Uterus (tissue), 2 donors: ENCODE data around the gene LCN10.

Experiments used
- CTCF ChIP-seq, 4 experiments: fragments of 200-600 bp in 2 of 4; fragments of 450-650 bp in 2 of 4; sonication (generic) in 2 of 4; IDR thresholded peaks; one replicate each; pipeline ENCODE4 v1.5.1; 2016 to 2019; ENCODE audit warnings: antibody characterized with exemption in 4 of 4, mild to moderate bottlenecking in 2 of 4, moderate library complexity in 1 of 4
- POLR2A ChIP-seq, 2 donors: fragments of 450-650 bp; IDR thresholded peaks; one replicate each; pipeline ENCODE4 v1.6.1; 2016; ENCODE audit warnings: antibody characterized with exemption in 2 of 2, mild to moderate bottlenecking in 1 of 2, moderate library complexity in 1 of 2

GRCh38 chr9:136694872-136695247, 47.9 kb downstream of the LCN10 start:
- TF ChIP-seq CTCF (IDR thresholded peaks at IDR 0.05) (no peak), POLR2A (IDR thresholded peaks at IDR 0.05) (no peak)
